ENCODE measurements around the gene PRIMA1.

DNA sequence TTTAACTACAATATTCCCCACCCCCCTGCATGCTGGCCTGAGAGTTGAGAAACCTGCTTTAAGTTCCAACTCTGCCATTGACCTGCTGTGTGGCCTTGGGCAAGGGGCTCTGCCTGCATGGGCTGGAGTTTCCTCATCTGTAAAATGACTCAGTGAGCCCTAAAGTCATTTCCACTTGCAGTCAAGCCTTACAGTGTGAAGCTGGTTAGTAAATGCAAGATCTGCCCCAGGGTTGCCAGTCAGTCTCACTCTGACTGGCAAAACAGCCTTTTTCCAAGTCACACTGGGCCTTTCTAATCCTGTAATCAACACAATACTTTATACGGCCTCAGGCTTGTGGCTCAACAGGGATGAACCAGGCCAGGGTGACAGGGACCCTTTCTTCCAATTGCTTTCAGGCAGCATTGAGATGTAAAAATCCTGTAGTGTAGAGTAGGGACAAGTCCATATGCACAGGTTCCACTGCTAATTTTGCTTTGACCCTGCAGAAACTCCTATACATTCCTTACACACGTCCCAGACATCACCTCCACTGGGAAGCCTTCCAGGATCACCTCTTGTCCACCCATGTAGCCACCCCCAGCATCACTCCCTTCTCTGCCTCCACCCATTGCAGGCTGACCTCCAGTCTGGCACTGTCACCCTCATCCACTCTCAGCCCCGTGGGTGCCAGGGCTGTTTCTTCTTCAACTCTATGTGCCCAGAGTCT lies 42.6 kb upstream of the PRIMA1 start:
- TF ChIP-seq POLR2AphosphoS5 (IDR thresholded peaks at IDR 0.05; ENCODE audit: borderline replicate concordance, low read depth, low read length) (no peak), EZH2 (IDR thresholded peaks at IDR 0.05) (no peak), FOXP2 (optimal IDR thresholded peaks at IDR 0.05; ENCODE audit: control extremely low read depth, extremely low read length, insufficient read depth) (no peak)
